GM19372 (cell line): ENCODE measurements around the gene IGFLR1.
A peak's percentile ranks its signal among the peaks of the same experiment; 100 is the strongest.

Experiments
- ATAC-seq: cut with Tn5 transposase; IDR thresholded peaks from one replicate; pipeline ENCODE4 v1.9.1; 2021; ENCODE audit warnings: mild to moderate bottlenecking, low read depth, moderate library complexity; ENCODE audit not compliant: unreplicated experiment

Gene IGFLR1

GRCh38 chr19:35740423-35741202, 1.6 kb downstream of the IGFLR1 start:
- ATAC-seq, result peak; percentile 55

GRCh38 chr19:35740108-35740422, 2.2 kb downstream of the IGFLR1 start:
- peak; percentile 20 for ATAC-seq

- no peak for ATAC-seq
These were observed 2.8 kb downstream of the IGFLR1 start for GRCh38 chr19:35739275-35740107.

DNA sequence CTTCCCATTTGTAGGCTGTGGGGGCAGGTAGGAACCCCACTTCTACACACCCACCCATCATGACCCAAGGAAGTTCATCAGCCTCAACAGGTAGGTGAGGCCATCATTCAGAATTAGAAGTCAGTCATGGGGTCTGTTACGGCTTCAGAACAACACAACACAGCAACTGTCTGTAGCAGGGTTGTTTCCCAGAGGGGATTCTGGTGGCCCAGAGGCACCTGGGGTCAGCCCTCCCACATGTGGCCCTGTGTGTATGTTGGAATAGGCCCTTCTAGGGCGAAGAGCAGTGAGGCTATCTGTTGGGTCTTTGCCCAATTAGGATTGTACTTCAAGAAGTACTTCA, 3.4 kb downstream of the IGFLR1 start:
- no peak for ATAC-seq

- no peak for ATAC-seq
These were observed 4.0 kb downstream of the IGFLR1 start for GRCh38 chr19:35738021-35738886.

DNA sequence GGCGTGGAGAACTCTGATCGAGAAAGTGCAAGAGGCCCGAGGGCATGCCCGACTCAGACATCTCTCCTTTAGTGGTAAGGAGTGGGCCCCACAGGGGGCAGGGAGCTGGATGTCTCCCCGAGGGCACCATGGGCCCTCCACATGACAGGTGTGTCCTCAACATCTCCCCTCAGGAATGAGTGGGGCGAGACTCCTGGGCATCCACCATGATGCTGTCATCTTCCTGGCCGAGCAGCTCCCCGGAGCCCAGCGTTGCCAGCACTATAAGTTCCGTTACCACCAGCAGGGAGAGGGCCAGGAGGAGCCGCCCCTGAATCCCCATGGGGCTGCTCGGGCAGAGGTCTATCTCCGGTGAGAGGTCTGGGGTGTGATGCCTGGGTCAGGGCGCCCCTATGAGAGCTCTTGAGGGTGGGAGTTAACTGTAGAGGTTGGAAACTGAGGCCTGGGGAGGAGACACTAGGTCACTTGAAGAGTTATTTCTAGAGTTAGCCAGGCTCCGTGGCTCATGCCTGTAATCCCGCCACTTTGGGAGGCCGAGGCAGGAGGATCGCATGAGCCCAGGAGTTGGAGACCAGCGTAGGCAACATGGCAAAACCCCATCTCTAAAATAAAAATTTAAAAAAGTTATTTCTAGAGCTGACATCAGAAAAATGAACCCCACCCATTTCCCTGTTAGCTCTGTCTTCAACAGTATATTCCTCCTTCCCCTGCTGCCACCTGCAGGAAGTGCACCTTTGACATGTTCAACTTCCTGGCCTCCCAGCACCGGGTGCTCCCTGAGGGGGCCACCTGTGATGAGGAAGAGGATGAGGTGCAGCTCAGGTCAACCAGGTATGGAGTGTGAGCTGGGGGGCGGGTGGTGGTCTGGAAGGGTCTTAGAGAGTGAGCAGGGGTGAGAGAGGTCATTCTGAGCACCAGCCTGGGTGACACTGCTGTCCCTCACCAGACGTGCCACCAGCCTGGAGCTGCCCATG, 5.1 kb downstream of the IGFLR1 start:
- no peak for ATAC-seq

GRCh38 chr19:35734889-35735288, 7.4 kb downstream of the IGFLR1 start:
- no peak for ATAC-seq

DNA sequence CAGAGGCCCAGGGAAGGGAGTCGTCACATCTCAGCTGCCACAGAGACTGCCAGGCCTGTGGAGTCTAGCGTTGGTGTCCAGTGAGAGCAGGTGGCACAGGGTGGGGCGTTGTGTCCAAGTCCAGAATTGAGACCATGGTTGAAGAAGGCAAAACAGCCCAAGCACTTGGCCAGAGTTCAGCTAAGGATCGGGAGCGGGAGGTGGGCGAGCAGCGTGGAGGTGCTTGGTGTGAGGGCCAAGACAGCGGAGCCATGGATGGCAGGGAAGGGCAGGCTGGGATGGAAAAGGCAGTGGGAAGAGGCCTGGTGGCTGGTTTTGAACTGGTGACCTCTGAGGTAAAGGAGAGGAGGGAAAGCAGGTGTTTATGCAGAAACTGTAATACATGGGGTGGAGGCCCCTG, 8.0 kb downstream of the IGFLR1 start:
- ATAC-seq, result no peak

DNA sequence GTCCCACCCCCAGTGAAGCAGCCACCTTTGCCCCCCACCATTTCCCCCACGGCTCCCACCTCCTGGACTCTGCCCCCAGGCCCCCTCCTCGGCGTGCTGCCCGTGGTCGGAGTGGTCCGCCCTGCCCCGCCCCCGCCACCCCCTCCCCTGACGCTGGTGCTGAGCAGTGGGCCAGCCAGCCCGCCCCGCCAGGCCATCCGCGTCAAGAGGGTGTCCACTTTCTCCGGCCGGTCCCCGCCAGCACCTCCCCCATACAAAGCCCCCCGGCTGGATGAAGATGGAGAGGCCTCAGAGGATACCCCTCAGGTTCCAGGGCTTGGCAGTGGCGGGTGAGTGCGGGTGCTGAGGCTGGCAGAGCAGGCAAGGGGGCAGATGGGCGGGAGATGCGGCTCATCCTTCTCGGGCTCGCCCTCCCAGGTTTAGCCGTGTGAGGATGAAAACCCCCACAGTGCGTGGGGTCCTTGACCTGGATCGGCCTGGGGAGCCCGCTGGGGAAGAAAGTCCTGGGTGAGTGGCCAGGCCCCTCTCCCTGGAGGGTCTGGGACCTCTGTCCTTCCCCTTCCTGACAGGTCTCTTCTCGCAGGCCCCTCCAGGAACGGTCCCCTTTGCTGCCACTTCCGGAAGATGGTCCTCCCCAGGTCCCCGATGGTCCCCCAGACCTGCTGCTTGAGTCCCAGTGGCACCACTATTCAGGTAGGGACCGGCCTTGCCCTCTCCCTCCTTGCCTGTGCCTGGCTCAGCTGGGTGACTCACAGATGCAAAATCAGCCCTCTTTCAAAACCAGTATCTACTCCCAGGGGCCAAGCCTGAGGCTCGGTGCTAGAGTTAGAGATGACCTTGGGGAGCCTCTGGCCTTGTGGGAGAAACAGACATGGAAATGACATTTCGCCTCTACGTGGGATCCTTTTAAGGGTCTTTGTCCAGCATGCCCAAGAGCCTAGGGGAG, 8.8 kb downstream of the IGFLR1 start:
- no peak for ATAC-seq

DNA sequence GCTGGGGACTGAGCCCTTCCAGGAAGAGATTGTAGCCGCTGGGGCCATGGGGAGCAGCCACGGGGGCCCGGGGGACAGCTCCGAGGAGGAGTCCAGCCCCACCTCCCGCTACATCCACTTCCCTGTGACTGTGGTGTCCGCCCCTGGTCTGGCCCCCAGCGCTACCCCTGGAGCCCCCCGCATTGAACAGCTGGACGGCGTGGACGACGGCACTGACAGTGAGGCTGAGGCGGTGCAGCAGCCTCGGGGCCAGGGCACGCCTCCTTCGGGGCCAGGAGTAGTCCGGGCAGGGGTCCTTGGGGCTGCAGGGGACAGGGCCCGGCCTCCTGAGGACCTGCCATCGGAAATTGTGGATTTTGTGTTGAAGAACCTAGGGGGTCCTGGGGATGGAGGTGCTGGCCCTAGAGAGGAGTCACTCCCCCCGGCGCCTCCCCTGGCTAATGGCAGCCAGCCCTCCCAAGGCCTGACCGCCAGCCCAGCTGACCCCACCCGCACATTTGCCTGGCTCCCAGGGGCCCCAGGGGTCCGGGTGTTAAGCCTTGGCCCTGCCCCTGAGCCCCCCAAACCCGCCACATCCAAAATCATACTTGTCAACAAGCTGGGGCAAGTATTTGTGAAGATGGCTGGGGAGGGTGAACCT, 9.6 kb downstream of the IGFLR1 start:
- ATAC-seq, result no peak

DNA sequence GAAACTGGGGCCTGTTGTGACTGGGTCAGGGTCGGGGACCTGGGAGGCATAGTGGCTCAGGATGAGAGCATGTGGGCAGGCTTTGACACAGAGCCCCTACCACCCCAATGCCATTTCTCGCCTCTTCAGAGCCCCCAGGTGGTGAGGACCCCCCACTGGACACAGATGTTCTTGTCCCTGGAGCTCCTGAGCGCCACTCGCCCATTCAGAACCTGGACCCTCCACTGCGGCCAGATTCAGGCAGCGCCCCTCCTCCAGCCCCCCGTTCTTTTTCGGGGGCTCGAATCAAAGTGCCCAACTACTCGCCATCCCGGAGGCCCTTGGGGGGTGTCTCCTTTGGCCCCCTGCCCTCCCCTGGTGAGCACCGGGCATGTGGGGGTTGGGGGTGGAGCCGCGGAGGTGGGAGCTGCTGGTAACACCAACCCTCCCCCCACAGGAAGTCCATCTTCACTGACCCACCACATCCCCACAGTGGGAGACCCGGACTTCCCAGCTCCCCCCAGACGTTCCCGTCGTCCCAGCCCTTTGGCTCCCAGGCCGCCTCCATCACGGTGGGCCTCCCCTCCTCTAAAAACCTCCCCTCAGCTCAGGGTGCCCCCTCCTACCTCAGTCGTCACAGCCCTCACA, 10.4 kb downstream of the IGFLR1 start:
- ATAC-seq, result no peak

DNA sequence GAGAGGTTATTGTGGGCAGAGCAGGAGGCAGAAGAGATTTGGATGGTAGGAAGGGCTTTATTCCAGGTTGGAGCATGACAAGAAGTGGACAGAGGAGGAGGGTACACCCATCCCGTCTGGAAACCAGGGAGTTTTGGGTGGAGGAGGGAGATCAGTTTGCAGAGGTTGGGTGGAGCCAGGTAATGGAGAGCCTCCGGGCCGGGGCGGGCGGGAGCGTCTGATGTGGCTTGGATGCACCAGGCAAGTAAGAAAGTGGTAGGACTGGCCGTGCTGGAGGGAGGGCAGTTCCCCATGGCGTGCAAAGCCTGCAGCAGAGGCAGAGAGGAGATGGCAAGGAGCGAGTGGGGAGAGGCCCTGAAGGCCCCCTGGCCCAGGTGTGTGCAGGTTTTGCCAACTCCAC, 10.9 kb downstream of the IGFLR1 start:
- no peak for ATAC-seq

DNA sequence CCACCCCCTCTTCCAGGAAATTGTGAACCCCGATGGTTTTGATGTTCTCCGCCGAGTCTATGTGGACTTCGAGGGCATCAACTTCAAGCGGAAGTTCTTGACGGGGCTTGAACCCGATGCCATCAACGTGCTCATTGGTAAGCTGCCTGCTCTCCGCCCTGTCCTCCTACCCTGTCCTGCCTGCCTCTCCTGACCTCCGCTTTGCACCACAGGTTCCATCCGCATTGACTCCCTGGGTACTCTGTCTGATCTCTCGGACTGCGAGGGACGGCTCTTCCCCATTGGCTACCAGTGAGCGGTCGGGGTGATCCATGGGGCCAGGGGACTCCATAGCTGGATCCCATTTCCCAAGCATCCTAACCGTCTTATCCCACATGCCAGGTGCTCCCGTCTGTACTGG, 11.9 kb downstream of the IGFLR1 start:
- no peak for ATAC-seq

DNA sequence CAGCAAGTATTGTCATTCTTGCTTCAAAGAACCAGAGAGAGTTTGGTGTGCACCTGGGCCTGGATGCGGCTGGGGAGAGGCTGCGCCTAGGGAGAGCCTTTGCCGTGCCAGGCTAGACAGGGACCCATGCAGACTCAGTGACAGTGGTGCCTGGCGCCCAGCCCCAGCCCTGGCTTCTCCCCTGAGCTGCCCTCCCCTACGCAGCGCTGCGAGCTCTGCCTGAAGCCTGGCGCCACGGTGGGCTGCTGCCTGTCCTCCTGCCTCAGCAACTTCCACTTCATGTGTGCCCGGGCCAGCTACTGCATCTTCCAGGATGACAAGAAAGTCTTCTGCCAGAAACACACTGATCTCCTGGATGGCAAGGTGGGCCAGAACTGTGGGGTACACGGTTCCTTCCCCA, 12.5 kb downstream of the IGFLR1 start:
- ATAC-seq, result no peak

- ATAC-seq, result no peak
These were observed 13.2 kb downstream of the IGFLR1 start for GRCh38 chr19:35729021-35729420.

- ATAC-seq, result no peak
These were observed 14.1 kb downstream of the IGFLR1 start for GRCh38 chr19:35727956-35728706.
